Colonic mucosa (tissue), 4 donors: Measurements from ENCODE around the gene ATOSA. TPM values are rescaled to one million over a fixed set of nuclear protein-coding genes. Genes with fewer than 3 reads are reported as not detected.

ENCODE experiments used
- DNase-seq: peaks from one replicate; pipeline ENCODE4 v3.0.0-alpha.2; 2020
- H3K27ac ChIP-seq: fragments of 200-600 bp; one replicate; pipeline ENCODE4 v1.8.0; 2021
- H3K27me3 ChIP-seq: fragments of 200-600 bp; one replicate; pipeline ENCODE4 v1.8.0; 2021
- H3K36me3 ChIP-seq: fragments of 200-600 bp; one replicate; pipeline ENCODE4 v1.8.0; 2021
- H3K4me1 ChIP-seq: fragments of 200-600 bp; one replicate; pipeline ENCODE4 v1.8.0; 2021; ENCODE audit warnings: mild to moderate bottlenecking
- H3K4me3 ChIP-seq: fragments of 200-600 bp; one replicate; pipeline ENCODE4 v1.8.0; 2021
- H3K9ac ChIP-seq, 2 donors: one replicate each; pipeline ENCODE4 v1.7.0; 2013; ENCODE audit warnings: control low read depth in 2 of 2, low read depth in 2 of 2, low read length in 2 of 2
- H3K9me3 ChIP-seq: fragments of 200-600 bp; one replicate; pipeline ENCODE4 v1.8.0; 2021
- intact Hi-C: fragments of 100-400 bp; cut with DNase I; formaldehyde crosslinking; loops from one replicate; pipeline ENCODE4 v1.14.1; 2022
- total RNA-seq, 2 donors: library from RNA; stranded (reverse); fragmentation: NEBNext Ultra II Directional in 1 of 2; extraction: Animal tissue kit (Norgen Biotek cat#: 25700) in 1 of 2; gene quantifications; one replicate each; pipeline ENCODE4 v1.2.1, GENCODE V29; 2021
- TF ChIP-seq, protein P1 (sequence below): fragments of 200-600 bp; IDR thresholded peaks from one replicate; pipeline ENCODE4 v1.8.0; 2022; ENCODE audit warnings: antibody characterized with exemption, mild to moderate bottlenecking
- donor health status: healthy.
- donor health status: DM: no; HTN: no; CAD: no.
- donor health status: DM: no; HTN: no; CAD: no.

ATOSA gene
- total RNA-seq, 2 donors from 2014 or later, result 29.6 to 34.5 TPM

DNA sequence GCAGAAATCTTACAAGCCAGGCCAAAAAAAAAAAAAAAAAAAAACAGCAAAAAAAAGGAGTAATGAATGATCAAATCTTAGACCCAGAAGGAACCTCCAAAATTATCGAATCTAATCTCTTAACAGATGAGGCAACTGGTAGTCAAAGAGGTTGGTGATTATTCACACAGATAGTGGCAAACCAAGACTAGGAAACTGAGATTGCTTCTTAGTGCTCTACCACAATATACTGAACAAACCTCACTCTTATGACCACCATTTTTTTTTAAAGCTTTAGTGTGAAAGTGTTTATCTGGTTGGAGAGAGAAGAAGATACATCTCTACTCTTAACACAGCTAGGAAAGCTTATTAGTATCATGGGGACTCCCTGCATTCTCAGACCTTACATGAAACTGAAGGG, 17.3 kb downstream of the ATOSA start:
- intact Hi-C loops, result no loop called here
- Histone ChIP-seq H3K27ac (no peak overlapping the region), H3K36me3 (no peaks in the 10 kb centered on the region), H3K9ac (no peak overlapping the region), H3K4me1 (no peaks in the 10 kb centered on the region), H3K27me3 (no peaks in the 10 kb centered on the region), H3K9me3 (no peaks in the 10 kb centered on the region), H3K4me3 (no peak overlapping the region)
- no peak for DNase-seq
- TF ChIP-seq, protein P1, sequence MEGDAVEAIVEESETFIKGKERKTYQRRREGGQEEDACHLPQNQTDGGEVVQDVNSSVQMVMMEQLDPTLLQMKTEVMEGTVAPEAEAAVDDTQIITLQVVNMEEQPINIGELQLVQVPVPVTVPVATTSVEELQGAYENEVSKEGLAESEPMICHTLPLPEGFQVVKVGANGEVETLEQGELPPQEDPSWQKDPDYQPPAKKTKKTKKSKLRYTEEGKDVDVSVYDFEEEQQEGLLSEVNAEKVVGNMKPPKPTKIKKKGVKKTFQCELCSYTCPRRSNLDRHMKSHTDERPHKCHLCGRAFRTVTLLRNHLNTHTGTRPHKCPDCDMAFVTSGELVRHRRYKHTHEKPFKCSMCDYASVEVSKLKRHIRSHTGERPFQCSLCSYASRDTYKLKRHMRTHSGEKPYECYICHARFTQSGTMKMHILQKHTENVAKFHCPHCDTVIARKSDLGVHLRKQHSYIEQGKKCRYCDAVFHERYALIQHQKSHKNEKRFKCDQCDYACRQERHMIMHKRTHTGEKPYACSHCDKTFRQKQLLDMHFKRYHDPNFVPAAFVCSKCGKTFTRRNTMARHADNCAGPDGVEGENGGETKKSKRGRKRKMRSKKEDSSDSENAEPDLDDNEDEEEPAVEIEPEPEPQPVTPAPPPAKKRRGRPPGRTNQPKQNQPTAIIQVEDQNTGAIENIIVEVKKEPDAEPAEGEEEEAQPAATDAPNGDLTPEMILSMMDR, result no peak

DNA sequence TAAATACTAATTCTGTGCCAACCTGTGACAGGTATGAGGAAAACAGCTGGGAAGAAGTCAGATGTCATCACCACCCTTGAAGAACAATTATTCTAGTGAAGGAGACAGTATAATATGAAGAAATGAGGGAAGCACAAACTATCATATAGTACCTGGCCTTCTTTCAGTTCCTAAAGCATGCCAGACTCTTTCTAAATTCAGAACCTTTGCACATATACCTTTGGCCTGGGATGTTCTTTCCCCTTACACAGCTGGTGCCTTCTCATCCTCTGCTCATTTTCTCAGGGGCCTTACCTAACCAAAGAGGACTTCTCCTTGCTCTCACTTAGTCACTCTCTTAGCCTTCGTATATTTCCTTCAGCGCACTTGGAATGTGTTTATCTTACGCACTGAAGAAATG, 19.0 kb downstream of the ATOSA start:
- H3K27ac ChIP-seq, result no peak overlapping the region
- no peak overlapping the region for H3K9ac ChIP-seq

DNA sequence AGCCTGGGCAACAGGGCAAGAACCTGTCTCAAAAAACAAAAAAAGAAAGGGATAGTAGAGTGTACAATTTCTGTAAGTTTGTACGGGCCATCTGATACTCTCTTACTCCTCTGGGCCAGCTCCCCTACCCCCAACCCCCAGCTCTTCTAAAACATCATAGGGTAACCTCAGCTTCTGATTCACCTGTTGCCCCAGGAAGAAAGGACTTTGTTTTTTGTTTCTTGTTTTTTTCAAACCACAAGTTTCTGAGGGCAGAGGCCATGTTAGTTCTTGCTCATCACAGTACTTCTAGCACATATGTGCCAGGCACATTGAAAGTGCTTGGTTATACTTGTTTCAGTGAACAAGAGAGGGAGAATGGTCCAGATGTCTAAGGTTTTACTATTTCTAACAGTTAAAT, 20.2 kb downstream of the ATOSA start:
- Histone ChIP-seq H3K9me3 (no peaks in the 10 kb centered on the region), H3K4me1 (no peaks in the 10 kb centered on the region), H3K4me3 (no peak overlapping the region), H3K27me3 (no peaks in the 10 kb centered on the region), H3K27ac (no peak overlapping the region), H3K36me3 (no peaks in the 10 kb centered on the region), H3K9ac (no peak overlapping the region)
- intact Hi-C loops, result no loop called here
- no peak for DNase-seq
- TF ChIP-seq, protein P1, result no peak

More for the DNA sequence above, 19.0 kb downstream of the ATOSA start:
- no peaks in the 10 kb centered on the region for H3K36me3 ChIP-seq
- H3K9me3 ChIP-seq, result no peaks in the 10 kb centered on the region
- no peaks in the 10 kb centered on the region for H3K27me3 ChIP-seq
- TF ChIP-seq, protein P1, result no peak
- H3K4me3 ChIP-seq, result no peak overlapping the region
- H3K4me1 ChIP-seq, result no peaks in the 10 kb centered on the region
- no peak for DNase-seq
- intact Hi-C loops, result no loop called here

DNA sequence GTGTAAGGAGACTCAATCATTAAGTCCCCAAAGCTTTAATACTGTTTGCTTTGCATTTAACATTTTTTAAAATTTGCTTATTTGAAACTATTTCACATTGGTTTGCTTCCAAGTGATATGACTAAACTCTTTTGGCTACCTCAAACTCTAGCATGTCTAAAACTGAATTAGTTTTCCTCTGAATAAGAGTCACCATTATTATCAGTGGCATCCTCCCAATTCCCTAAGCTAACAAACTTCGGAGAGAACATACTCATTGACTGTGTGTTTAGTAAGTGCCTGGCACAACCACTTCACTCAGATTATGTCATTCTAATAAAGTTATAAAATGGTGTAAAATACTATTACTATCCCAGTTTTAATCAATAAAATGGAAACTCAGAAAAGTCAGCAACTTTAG, 21.9 kb downstream of the ATOSA start:
- no peak overlapping the region for H3K4me3 ChIP-seq
- no peak overlapping the region for H3K9ac ChIP-seq
- intact Hi-C loops, result no loop called here
- no peaks in the 10 kb centered on the region for H3K27me3 ChIP-seq
- H3K4me1 ChIP-seq, result no peaks in the 10 kb centered on the region
- no peaks in the 10 kb centered on the region for H3K9me3 ChIP-seq
- no peaks in the 10 kb centered on the region for H3K36me3 ChIP-seq
- TF ChIP-seq, protein P1, result no peak
- no peak overlapping the region for H3K27ac ChIP-seq
- DNase-seq, result no peak

DNA sequence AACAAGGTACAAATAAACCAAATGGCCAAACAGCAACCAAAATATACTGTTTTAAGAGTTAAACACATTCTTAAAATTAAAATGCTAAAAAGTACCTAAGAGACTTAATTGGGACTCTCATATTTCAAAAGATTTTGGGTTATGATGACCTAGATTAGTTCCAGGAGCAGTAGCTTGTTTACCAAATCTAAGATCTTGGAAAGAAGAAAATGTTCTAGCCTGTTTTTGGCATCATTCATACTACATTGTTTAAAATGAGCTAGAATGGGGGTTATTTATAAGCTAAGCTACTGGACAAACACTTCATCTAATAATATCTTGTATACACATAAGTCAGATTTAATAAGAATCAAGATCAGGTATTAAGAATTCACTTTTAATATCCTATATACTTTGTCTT, 22.8 kb downstream of the ATOSA start:
- intact Hi-C loops, result no loop called here
- DNase-seq, result no peak
- Histone ChIP-seq H3K36me3 (no peaks in the 10 kb centered on the region), H3K27ac (no peak overlapping the region), H3K4me3 (no peak overlapping the region), H3K4me1 (no peaks in the 10 kb centered on the region), H3K9ac (no peak overlapping the region), H3K27me3 (no peaks in the 10 kb centered on the region), H3K9me3 (no peaks in the 10 kb centered on the region)
- TF ChIP-seq, protein P1, result no peak
